H1 (cell line): ENCODE data around the gene CDKL5.
"Not testable (repeated sequence)": the region's sequence is repeated elsewhere in the genome, so short reads cannot be mapped to it uniquely, and the experiment has no call there.

Source experiments
- BACH1 ChIP-seq: IDR thresholded peaks from 2 replicates; pipeline ENCODE4 v1.6.1; 2012; ENCODE audit warnings: low read length, improper control_type of control experiment
- CREB1 ChIP-seq: IDR thresholded peaks from 2 replicates; pipeline ENCODE4 v1.6.1; 2012; ENCODE audit warnings: inconsistent platforms
- EP300 ChIP-seq, 2 experiments: IDR thresholded peaks; 1 replicate in 1 of 2; 2 replicates in 1 of 2; pipeline ENCODE4 v1.6.1; 2011 to 2012; ENCODE audit warnings: low read depth in 2 of 2, low read length in 2 of 2, mild to moderate bottlenecking in 2 of 2, borderline replicate concordance in 1 of 2, inconsistent platforms in 1 of 2, moderate library complexity in 1 of 2
- EZH2 ChIP-seq: fragments of 200-600 bp; sonication (generic); IDR thresholded peaks from 2 replicates; pipeline ENCODE4 v1.7.1; 2012; ENCODE audit warnings: low read depth, mild to moderate bottlenecking, moderate library complexity, low read length, inconsistent platforms; ENCODE audit not compliant: severe bottlenecking
- GABPA ChIP-seq: IDR thresholded peaks from 2 replicates; pipeline ENCODE4 v1.6.1; 2011; ENCODE audit warnings: mild to moderate bottlenecking, low read length, moderate library complexity, borderline replicate concordance; ENCODE audit not compliant: insufficient read depth
- GTF2F1 ChIP-seq: IDR thresholded peaks from 2 replicates; pipeline ENCODE4 v1.6.1; 2012; ENCODE audit warnings: low read depth, low read length, improper control_type of control experiment, borderline replicate concordance
- POLR2A ChIP-seq, 2 experiments: IDR thresholded peaks; 1 replicate in 1 of 2; 2 replicates in 1 of 2; pipeline ENCODE4 v1.6.1; 2011; ENCODE audit warnings: low read depth in 2 of 2, low read length in 2 of 2, mild to moderate bottlenecking in 2 of 2; ENCODE audit errors: control extremely low read depth in 1 of 2
- POLR2AphosphoS5 ChIP-seq: IDR thresholded peaks from 2 replicates; pipeline ENCODE4 v1.6.1; 2011; ENCODE audit warnings: low read depth, low read length
- RFX5 ChIP-seq: IDR thresholded peaks from 2 replicates; pipeline ENCODE4 v1.6.1; 2011; ENCODE audit warnings: low read depth, low read length, improper control_type of control experiment, borderline replicate concordance
- RNF2 ChIP-seq: fragments of 200-900, 300-1000 bp; sonication (generic); IDR thresholded peaks from 2 replicates; pipeline ENCODE4 v1.7.1; 2016; ENCODE audit warnings: borderline replicate concordance, low read depth, mild to moderate bottlenecking, antibody characterized with exemption, low read length; ENCODE audit not compliant: poor library complexity, severe bottlenecking; ENCODE audit errors: missing control alignments
- SP1 ChIP-seq: IDR thresholded peaks from 2 replicates; pipeline ENCODE4 v1.6.1; 2011; ENCODE audit warnings: low read depth, low read length
- TCF12 ChIP-seq: IDR thresholded peaks from 2 replicates; pipeline ENCODE4 v1.6.1; 2011; ENCODE audit warnings: low read depth, mild to moderate bottlenecking, low read length
- TF ChIP-seq, protein P1 (sequence below): IDR thresholded peaks from 2 replicates; pipeline ENCODE4 v1.6.1; 2012; ENCODE audit warnings: inconsistent platforms
- TF ChIP-seq, protein P2 (sequence below), 3 experiments: IDR thresholded peaks; 1 replicate in 2 of 3; 2 replicates in 1 of 3; pipeline versions ENCODE4 v1.5.1 to v1.6.1; 2011; ENCODE audit warnings: low read length in 3 of 3, mild to moderate bottlenecking in 3 of 3, inconsistent platforms in 2 of 3, low read depth in 1 of 3, moderate library complexity in 1 of 3; ENCODE audit not compliant: insufficient read depth in 1 of 3; ENCODE audit errors: control extremely low read depth in 1 of 3

DNA sequence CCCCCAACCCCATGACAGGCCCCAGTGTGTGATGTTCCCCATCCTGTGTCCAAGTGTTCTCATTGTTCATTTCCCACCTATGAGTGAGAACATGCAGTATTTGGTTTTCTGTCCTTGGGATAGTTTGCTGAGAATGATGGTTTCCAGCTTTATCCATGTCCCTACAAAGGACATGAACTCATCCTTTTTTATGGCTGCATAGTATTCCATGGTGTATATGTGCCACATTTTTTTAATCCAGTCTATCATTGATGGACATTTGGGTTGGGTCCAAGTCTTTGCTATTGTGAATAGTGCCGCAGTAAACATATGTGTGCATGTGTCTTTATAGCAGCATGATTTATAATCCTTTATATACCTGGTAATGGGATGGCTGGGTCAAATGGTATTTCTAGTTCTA, 163.9 kb downstream of the CDKL5 start:
- not testable (repeated sequence) for TF ChIP-seq GTF2F1; TCF12; POLR2A (IDR thresholded peaks at IDR 0.05; ENCODE audit: control extremely low read depth in 1 of 2, low read depth in 2 of 2, low read length in 2 of 2); EP300 (IDR thresholded peaks at IDR 0.05; ENCODE audit: borderline replicate concordance in 1 of 2, low read depth in 2 of 2, low read length in 2 of 2); EZH2; POLR2AphosphoS5; GABPA; CREB1; RNF2; BACH1; SP1; RFX5
- TF ChIP-seq, protein P1, sequence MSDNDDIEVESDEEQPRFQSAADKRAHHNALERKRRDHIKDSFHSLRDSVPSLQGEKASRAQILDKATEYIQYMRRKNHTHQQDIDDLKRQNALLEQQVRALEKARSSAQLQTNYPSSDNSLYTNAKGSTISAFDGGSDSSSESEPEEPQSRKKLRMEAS: not testable (repeated sequence)
- TF ChIP-seq, protein P2, sequence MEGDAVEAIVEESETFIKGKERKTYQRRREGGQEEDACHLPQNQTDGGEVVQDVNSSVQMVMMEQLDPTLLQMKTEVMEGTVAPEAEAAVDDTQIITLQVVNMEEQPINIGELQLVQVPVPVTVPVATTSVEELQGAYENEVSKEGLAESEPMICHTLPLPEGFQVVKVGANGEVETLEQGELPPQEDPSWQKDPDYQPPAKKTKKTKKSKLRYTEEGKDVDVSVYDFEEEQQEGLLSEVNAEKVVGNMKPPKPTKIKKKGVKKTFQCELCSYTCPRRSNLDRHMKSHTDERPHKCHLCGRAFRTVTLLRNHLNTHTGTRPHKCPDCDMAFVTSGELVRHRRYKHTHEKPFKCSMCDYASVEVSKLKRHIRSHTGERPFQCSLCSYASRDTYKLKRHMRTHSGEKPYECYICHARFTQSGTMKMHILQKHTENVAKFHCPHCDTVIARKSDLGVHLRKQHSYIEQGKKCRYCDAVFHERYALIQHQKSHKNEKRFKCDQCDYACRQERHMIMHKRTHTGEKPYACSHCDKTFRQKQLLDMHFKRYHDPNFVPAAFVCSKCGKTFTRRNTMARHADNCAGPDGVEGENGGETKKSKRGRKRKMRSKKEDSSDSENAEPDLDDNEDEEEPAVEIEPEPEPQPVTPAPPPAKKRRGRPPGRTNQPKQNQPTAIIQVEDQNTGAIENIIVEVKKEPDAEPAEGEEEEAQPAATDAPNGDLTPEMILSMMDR (IDR thresholded peaks at IDR 0.05; ENCODE audit: control extremely low read depth in 1 of 3, insufficient read depth in 1 of 3, low read depth in 1 of 3, low read length in 3 of 3): not testable (repeated sequence)
